HK-2 (cell line): Measurements from ENCODE around the gene CBX8.

Experiments
- DNase-seq: peaks from one replicate; pipeline ENCODE4 v3.0.0-alpha.2; 2018; ENCODE audit not compliant: unreplicated experiment

The CBX8 gene

DNA sequence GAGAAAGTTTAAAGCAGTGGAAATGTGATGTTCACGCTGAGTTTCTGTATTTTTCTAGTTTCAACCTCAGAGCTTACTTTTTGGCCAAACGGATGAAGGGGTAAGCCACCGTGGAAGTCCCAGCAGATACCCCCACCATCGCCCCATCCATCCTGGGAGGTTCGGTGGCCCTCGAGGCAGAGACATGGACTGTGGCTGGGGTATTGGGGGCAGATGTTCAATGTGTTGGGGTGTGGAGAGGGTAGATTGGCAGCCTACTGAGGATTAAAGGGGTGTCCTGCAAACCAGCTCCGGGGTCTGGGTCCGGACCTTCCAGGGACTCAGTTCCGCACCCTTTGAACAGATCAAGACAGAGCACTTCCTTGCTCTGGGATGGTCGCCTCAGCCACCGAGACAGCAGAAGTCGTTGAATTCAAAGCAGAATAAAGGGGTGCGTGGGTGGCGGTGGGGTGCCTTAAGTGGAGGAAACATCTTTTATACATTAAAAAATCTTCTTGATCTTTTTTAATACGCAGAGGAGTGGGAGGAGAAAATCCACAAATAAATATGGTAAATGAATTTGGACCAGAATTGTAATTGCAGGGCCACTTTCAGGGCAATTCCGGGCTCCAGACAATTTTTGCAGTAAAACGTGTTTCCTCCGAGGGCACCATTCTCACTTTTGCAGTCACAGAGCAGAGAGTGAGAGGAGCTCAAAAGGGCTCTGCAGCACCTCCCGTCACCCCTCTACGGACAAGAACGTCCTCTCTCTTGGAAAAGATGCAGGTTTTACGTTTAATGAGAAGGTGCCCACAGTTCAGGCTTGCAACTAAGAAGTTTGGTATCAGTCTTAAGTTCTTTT, 8.2 kb upstream of the CBX8 start:
- no peak for DNase-seq

DNA sequence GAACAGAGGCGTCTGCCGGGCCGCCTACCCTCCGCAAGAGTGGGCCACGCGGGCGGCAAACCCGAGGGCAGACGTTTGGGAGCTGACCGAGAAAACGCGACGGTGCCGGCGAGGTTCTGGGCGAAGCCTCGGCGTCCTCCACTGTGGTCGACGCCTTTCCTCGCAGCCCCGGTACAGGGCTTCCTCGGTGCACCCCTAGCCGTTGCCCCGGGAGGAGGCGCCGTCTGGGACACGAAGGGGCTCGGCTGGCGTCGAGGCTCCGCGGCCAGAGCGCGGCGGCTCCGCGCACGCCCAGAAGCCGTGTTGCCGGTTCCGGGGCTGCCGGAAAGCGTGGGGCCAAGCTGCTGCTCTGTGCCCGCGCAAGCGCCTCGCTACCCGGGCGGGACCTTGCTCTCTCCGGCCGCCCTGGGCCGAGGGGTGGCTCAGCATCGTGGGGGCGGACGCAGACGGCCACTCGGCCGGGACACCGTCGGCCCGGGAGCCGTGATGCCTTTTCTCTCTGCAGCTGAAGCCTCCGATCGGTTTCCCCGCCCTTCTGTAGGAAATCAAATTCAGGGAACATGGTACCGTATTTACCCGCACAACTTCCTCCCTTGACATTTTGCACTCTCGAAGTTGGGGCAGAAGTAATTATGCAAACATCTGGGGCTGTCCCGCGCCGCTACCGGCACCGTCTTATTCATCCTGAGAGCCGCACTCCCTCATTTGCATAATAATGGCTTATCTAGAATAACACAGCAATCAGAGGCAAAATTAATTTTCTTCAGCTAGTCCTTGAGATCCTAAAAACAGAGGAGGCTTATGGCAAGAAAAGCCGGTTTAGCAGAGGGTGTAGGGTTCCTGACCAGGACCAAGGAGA, 7.3 kb upstream of the CBX8 start:
- DNase-seq = peak; percentile 59

DNA sequence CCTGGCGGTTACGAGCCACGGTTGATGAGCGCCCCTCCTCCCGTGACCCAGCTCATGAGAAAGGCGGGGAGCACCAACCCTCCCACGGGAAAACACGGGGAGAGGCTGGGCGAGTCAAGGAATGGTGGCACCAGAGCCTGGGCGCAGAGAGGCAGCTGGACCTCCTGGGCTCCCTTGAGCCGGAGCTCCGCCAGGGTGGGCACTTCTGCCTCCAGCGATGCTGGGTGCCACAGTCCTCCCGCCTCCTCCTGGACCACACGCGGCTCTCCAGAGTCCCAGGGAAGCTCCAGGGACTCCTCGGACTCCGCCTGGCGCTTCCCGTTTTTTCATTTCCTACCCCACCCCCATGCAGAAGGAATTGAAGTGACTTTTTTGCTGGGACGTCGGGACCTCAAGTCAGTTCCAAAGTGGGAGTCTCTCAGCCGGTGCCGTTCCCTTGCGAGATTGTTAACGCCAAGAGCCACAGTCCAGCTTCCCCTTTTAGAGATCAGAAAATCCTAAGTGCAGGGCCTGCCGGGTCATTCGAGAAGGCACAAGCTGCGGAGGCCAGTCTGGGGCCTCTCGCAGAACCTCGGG, 6.6 kb upstream of the CBX8 start:
- DNase-seq = peak; percentile 44

DNA sequence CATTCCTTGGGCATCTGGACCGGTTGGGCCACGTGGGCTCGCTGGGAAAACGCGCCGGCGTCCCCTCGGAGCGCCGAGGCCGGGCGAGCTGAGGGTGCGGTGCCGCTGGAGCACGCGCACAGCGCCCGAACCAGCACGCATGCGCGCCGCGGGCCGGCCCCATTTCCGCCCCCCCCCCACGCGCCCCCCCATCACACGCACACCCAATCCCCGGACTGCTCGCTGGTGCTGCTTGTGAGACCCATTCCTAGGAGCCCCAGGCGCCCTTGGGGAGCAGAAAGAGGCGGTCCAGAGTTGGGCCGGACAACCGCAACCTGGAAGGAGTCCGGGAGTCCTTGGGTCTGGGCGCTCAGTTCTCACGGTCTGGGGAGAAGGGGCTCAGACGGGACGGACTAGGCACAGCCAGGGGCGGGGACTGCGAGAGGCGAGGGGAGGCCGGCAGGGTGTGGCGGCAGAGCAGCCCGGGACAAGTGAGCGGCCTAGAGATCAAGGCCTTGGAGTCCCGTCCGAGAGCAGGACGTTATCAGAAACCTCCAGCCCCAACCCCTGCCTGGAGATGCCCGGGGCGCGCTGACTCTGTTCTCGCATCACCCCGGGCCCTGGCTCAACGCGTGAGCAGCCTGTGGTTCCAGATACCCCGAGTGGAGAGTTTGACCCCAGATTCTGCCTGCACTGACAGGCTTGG, 6.0 kb upstream of the CBX8 start:
- DNase-seq = peak; percentile 91

GRCh38 chr17:79802039-79802735, 5.3 kb upstream of the CBX8 start:
- DNase-seq = no peak

GRCh38 chr17:79801156-79802038, 4.5 kb upstream of the CBX8 start:
- DNase-seq = peak; percentile 68

- peak; percentile 60 for DNase-seq
Measured at GRCh38 chr17:79800325-79801155, 3.7 kb upstream of the CBX8 start.

GRCh38 chr17:79799538-79800324, 2.9 kb upstream of the CBX8 start:
- peak; percentile 32 for DNase-seq

DNA sequence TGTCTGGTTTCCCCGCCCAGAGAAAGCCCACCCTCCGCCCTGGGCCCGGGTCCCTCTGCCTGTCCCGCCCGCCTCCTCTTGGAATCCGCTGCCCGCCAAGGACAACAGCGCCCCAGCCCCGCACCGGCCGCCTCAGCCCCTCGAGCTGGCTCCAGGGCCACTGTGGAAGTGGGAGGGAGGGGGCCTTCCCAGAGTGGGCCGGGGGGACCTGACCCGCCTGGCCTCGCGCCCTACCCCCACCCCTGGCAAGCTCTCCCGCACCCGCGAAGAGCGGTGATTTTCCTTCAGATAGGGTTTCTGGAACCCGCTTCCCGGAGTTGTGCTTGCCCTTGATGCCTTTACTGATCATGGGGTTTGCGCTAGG, 2.3 kb upstream of the CBX8 start:
- DNase-seq = no peak

DNA sequence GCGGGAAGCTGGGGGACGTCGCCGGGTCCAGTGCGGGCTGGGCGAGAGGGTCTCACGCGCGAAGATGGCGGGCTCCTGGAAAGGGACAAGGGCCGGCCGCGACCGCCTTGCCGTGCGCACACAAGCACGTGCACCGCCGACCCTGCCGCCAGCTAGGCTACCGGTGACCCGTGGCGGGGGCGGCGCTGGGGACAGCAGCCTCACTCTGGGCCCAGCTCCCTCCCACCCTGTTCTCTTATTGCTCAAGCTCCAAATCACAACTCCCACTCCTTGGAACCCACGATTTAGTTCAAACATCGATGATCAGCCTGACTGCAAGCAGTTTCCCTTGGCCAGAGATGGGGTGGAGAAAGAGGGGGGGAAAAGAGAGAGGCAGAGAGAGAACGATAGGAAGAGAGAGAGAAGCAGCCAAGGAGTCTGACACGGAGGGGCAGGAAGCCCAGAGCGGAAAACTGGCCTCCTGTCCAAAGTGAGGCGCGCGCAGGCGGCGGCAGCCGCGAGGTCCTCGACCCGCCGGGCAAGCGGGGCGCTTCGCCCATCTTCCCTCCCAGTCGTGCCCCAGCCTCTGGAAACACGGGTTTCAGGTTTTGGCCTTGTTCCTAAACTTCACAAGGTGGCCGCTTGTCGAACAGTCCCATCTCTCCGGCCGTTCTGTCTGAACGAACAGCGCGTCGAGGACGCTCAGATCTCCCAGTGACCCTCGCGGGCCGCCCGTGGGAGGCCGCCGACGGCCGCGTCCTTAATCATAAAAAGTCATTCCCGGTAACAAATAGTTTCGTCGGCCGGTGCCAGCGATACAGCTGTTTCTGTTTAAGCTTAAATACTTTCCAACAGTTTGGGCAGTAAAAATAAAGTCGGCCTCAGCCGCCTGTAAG, 1.7 kb upstream of the CBX8 start:
- peak; percentile 60 for DNase-seq

- peak; percentile 68 for DNase-seq
Measured at GRCh38 chr17:79797492-79798298, 818 bp upstream of the CBX8 start.

DNA sequence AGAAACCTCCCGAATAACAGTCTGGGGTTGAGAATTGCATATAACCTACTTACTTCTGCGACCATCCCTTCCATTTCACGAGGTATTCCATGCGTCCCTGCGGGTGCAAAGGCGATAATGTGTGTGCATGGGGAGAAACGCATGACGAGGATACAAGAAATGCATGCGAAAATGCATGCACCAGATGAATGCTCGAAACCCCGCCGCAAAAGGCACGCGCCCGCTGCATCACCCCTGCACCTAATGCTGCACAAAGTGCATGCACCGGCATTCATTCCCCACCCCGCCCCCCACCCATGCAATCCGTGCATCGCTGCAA, 474 bp downstream of the CBX8 start:
- no peak for DNase-seq

DNA sequence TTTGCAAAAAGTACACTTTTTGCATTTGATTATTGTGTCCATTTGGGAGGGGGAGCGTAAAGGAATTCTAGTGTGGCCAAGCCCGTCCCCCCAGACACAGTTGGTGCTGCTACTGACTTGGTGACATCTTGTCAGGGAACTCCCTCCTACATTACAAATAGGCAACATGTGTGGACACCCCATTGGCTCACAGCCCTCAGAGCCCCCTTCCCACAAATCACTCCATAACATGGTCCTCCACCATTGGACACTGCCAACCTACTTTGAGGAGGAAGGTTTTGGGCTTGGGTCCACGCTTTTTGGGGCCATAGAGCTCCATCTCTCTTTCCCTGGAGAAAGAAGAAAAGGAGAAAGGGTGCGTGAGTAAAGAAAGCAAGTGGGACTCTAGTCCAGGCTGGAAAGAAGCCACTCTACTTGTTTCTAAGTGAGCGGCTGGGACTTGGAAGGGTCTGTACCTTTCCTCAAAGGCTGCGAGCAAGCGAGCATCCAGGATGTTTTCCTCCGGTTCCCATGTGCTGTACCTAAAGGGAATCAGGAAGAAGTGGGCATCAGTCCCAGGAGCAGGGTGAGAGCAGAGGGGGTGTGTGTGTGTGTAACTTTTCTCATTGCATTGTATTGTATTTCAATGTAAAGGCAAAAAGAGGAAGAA, 958 bp downstream of the CBX8 start:
- no peak for DNase-seq

GRCh38 chr17:79794659-79795511, 2.0 kb downstream of the CBX8 start:
- DNase-seq = no peak

DNA sequence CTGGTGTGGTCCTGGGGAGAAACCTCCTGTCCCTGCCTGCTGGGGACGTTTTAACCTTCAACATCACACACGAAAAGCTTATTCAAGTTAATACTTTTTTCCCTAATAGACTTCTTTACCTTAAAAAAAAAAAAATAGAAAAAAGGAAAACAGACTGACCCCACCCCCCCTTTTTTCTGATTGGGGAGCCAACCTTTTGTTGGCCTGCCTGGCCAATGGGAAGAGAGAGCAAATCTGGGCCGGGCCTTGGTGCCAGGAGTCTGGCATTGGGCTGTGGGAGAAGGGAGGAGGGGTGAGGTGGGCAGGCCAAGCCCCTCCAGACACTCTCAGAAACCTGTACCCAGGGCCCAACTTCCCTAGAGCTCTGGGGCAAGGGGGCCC, 3.0 kb downstream of the CBX8 start:
- no peak for DNase-seq
